C4-2B (cell line): Measurements from ENCODE around the gene DNAAF5.

Source experiments
- H3K27ac ChIP-seq: fragments of 450-650 bp; 2 replicates; pipeline ENCODE4 v1.5.1; 2017
- CTCF ChIP-seq: fragments of 450-650 bp; conservative IDR thresholded peaks from 2 replicates; pipeline ENCODE4 v1.5.1; 2017; ENCODE audit warnings: mild to moderate bottlenecking
- ZFX ChIP-seq: fragments of 450-650 bp; IDR thresholded peaks from 2 replicates; pipeline ENCODE4 v1.6.1; 2017

The DNAAF5 gene

GRCh38 chr7:713488-714230, 12.8 kb upstream of the DNAAF5 start:
- TF ChIP-seq ZFX = no peak
- TF ChIP-seq CTCF = no peak
- no peak overlapping the region for H3K27ac ChIP-seq

- TF ChIP-seq ZFX (no peak), CTCF (no peak)
- no peak overlapping the region for H3K27ac ChIP-seq
These were observed 12.2 kb upstream of the DNAAF5 start for GRCh38 chr7:714251-714671.

- no peak overlapping the region for H3K27ac ChIP-seq
- TF ChIP-seq CTCF = no peak
- no peak for TF ChIP-seq ZFX
These were observed 10.3 kb upstream of the DNAAF5 start for GRCh38 chr7:716222-716621.

- no peak overlapping the region for H3K27ac ChIP-seq
These were observed 9.9 kb upstream of the DNAAF5 start for GRCh38 chr7:716636-717035.

GRCh38 chr7:721619-722248, 4.8 kb upstream of the DNAAF5 start:
- H3K27ac ChIP-seq = no peak overlapping the region
- TF ChIP-seq CTCF = no peak
- no peak for TF ChIP-seq ZFX

More at GRCh38 chr7:716636-717035, 9.9 kb upstream of the DNAAF5 start:
- no peak for TF ChIP-seq ZFX
- no peak for TF ChIP-seq CTCF

GRCh38 chr7:723541-723940, 3.0 kb upstream of the DNAAF5 start:
- no peak overlapping the region for H3K27ac ChIP-seq
- no peak for TF ChIP-seq ZFX
- TF ChIP-seq CTCF = no peak

GRCh38 chr7:724298-724697, 2.2 kb upstream of the DNAAF5 start:
- H3K27ac ChIP-seq = no peak overlapping the region
- TF ChIP-seq CTCF (no peak), ZFX (no peak)
